GM20000 (cell line): ENCODE data around the gene ADRB2.
"Not testable (repeated sequence)": the region's sequence is repeated elsewhere in the genome, so short reads cannot be mapped to it uniquely, and the experiment has no call there.

Experiments
- DNase-seq: peaks from one replicate; pipeline ENCODE4 v3.0.0; 2012; ENCODE audit warnings: low spot score
- CTCF ChIP-seq: IDR thresholded peaks from 2 replicates; pipeline ENCODE4 v1.5.1; 2012; ENCODE audit warnings: mild to moderate bottlenecking, control low read depth; ENCODE audit errors: extremely low read depth, missing control alignments

The ADRB2 gene

GRCh38 chr5:148861088-148861487, 34.7 kb downstream of the ADRB2 start:
- no peak for TF ChIP-seq CTCF
- DNase-seq, result no peak

- no peak for TF ChIP-seq CTCF
- no peak for DNase-seq
These were observed 35.3 kb downstream of the ADRB2 start for GRCh38 chr5:148861696-148862095.

- no peak for TF ChIP-seq CTCF
These were observed 37.9 kb downstream of the ADRB2 start for GRCh38 chr5:148864113-148864841.

GRCh38 chr5:148866024-148866423, 39.6 kb downstream of the ADRB2 start:
- DNase-seq, result no peak
- TF ChIP-seq CTCF, result no peak

More at GRCh38 chr5:148864113-148864841, 37.9 kb downstream of the ADRB2 start:
- DNase-seq, result no peak

- TF ChIP-seq CTCF, result no peak
- no peak for DNase-seq
These were observed 46.7 kb downstream of the ADRB2 start for GRCh38 chr5:148873120-148873519.

- DNase-seq, result no peak
- TF ChIP-seq CTCF, result no peak
These were observed 47.5 kb downstream of the ADRB2 start for GRCh38 chr5:148873690-148874485.

GRCh38 chr5:148875205-148875875, 48.9 kb downstream of the ADRB2 start:
- TF ChIP-seq CTCF, result no peak

GRCh38 chr5:148877436-148877835, 51.0 kb downstream of the ADRB2 start:
- not testable (repeated sequence) for DNase-seq

More at GRCh38 chr5:148875205-148875875, 48.9 kb downstream of the ADRB2 start:
- DNase-seq, result no peak
